HepG2 (cell line): ENCODE data around the gene CSE1L. TPM values are rescaled to one million over a fixed set of nuclear protein-coding genes. Genes with fewer than 3 reads are reported as not detected.

Source experiments
- BORCS8-MEF2B ChIP-seq: sonication (generic); formaldehyde crosslinking; IDR thresholded peaks from 2 replicates; pipeline ENCODE4 v1.8.0; 2022; ENCODE audit warnings: mild to moderate bottlenecking, missing genetic modification reagents
- NCOA5 ChIP-seq: sonication (generic); formaldehyde crosslinking; IDR thresholded peaks from 2 replicates; pipeline ENCODE4 v1.4.0; 2020; ENCODE audit warnings: missing genetic modification reagents
- NR2C2 ChIP-seq: sonication (generic); formaldehyde crosslinking; IDR thresholded peaks from 2 replicates; pipeline ENCODE4 v1.4.0; 2020; ENCODE audit warnings: missing genetic modification reagents, mild to moderate bottlenecking, moderate library complexity, borderline replicate concordance
- NR2F2 ChIP-seq: IDR thresholded peaks from 2 replicates; pipeline ENCODE4 v1.6.1; 2012; ENCODE audit warnings: low read depth, inconsistent platforms, borderline replicate concordance
- NRL ChIP-seq: sonication (generic); formaldehyde crosslinking; IDR thresholded peaks from 2 replicates; pipeline ENCODE4 v1.5.0; 2020; ENCODE audit warnings: missing genetic modification reagents, mild to moderate bottlenecking, moderate library complexity, borderline replicate concordance
- ONECUT2 ChIP-seq: sonication (generic); formaldehyde crosslinking; IDR thresholded peaks from 2 replicates; pipeline ENCODE4 v1.4.0; 2020; ENCODE audit warnings: missing genetic modification reagents
- REXO4 ChIP-seq: sonication (generic); formaldehyde crosslinking; IDR thresholded peaks from 2 replicates; pipeline ENCODE4 v1.8.0; 2022; ENCODE audit warnings: missing genetic modification reagents, mild to moderate bottlenecking, borderline replicate concordance
- RNF2 ChIP-seq: fragments of 450-650 bp; conservative IDR thresholded peaks from 2 replicates; pipeline ENCODE4 v1.6.1; 2016; ENCODE audit warnings: low read depth
- SIN3B ChIP-seq: fragments of 150-350 bp; IDR thresholded peaks from 2 replicates; pipeline ENCODE4 v1.6.1; 2014; ENCODE audit warnings: low read length
- U2AF1 ChIP-seq: fragments of 200-400 bp; formaldehyde crosslinking; optimal IDR thresholded peaks from 2 replicates; pipeline ENCODE3; 2017; ENCODE audit warnings: mild to moderate bottlenecking, low read depth, low read length
- ZNF232 ChIP-seq: sonication (generic); formaldehyde crosslinking; IDR thresholded peaks from 2 replicates; pipeline ENCODE4 v1.4.0; 2020; ENCODE audit warnings: missing genetic modification reagents, borderline replicate concordance
- ZNF329 ChIP-seq: sonication (generic); formaldehyde crosslinking; IDR thresholded peaks from 2 replicates; pipeline ENCODE4 v1.9.0; 2021; ENCODE audit warnings: low read depth, mild to moderate bottlenecking, missing genetic modification reagents
- ZNF367 ChIP-seq: sonication (generic); formaldehyde crosslinking; IDR thresholded peaks from 2 replicates; pipeline ENCODE4 v1.4.0; 2020; ENCODE audit warnings: missing genetic modification reagents, borderline replicate concordance
- ZNF589 ChIP-seq: sonication (generic); formaldehyde crosslinking; conservative IDR thresholded peaks from 2 replicates; pipeline ENCODE4 v1.8.0; 2022; ENCODE audit warnings: mild to moderate bottlenecking, moderate library complexity, missing genetic modification reagents
- ZNF607 ChIP-seq: sonication (generic); formaldehyde crosslinking; IDR thresholded peaks from 2 replicates; pipeline ENCODE4 v1.5.1; 2020; ENCODE audit warnings: missing genetic modification reagents, mild to moderate bottlenecking, borderline replicate concordance
- ZNF777 ChIP-seq: sonication (generic); formaldehyde crosslinking; IDR thresholded peaks from 2 replicates; pipeline ENCODE4 v1.4.0; 2020; ENCODE audit warnings: missing genetic modification reagents
- ZNF883 ChIP-seq: sonication (generic); formaldehyde crosslinking; IDR thresholded peaks from 2 replicates; pipeline ENCODE4 v1.5.1; 2020; ENCODE audit warnings: mild to moderate bottlenecking, missing genetic modification reagents; ENCODE audit errors: not compliant biosample characterization
- ZSCAN20 ChIP-seq: sonication (generic); formaldehyde crosslinking; IDR thresholded peaks from 2 replicates; pipeline ENCODE4 v1.4.0; 2020; ENCODE audit warnings: missing genetic modification reagents, mild to moderate bottlenecking, borderline replicate concordance
- polyA plus RNA-seq, 8 experiments: library from polyadenylated mRNA; depleted of rRNA in 3 of 8; stranded (reverse) in 7 of 8; unstranded in 1 of 8; fragments of >200 nt; fragmentation: Illumina TruSeq in 4 of 8; extraction: Trizol in 4 of 8; gene quantifications; 2 replicates each; pipeline versions ENCODE4 v1.2.1 to v1.2.3, GENCODE V29; 2011 to 2016; ENCODE audit warnings: low read depth in 4 of 8, missing spikeins in 1 of 8, mixed read lengths in 1 of 8; ENCODE audit not compliant: insufficient read depth in 1 of 8
- total RNA-seq, 5 experiments: library from RNA; depleted of rRNA; stranded (reverse); fragments of >200 nt; fragmentation: Illumina TruSeq; extraction: Trizol; gene quantifications; 2 replicates each; pipeline ENCODE4 v1.2.3, GENCODE V29; 2016; ENCODE audit warnings: low read depth in 1 of 5
- TF ChIP-seq, protein P1 (sequence below): IDR thresholded peaks from 2 replicates; pipeline ENCODE4 v1.6.1; 2016; ENCODE audit warnings: low read depth, missing genetic modification reagents, missing compliant biosample characterization
- TF ChIP-seq, protein P2 (sequence below): sonication (generic); formaldehyde crosslinking; IDR thresholded peaks from 2 replicates; pipeline ENCODE4 v1.8.0; 2023; ENCODE audit warnings: mild to moderate bottlenecking, missing genetic modification reagents
- TF ChIP-seq, protein P3 (sequence below): sonication (generic); formaldehyde crosslinking; IDR thresholded peaks from 2 replicates; pipeline ENCODE4 v1.5.1; 2020; ENCODE audit warnings: missing genetic modification reagents, mild to moderate bottlenecking, borderline replicate concordance

CSE1L gene
- total and polyA plus RNA-seq, 2 of the 13 experiments (the other 11 are each of a cell fraction or from before 2014, with no cell fraction given) = 56.9 to 258 TPM

DNA sequence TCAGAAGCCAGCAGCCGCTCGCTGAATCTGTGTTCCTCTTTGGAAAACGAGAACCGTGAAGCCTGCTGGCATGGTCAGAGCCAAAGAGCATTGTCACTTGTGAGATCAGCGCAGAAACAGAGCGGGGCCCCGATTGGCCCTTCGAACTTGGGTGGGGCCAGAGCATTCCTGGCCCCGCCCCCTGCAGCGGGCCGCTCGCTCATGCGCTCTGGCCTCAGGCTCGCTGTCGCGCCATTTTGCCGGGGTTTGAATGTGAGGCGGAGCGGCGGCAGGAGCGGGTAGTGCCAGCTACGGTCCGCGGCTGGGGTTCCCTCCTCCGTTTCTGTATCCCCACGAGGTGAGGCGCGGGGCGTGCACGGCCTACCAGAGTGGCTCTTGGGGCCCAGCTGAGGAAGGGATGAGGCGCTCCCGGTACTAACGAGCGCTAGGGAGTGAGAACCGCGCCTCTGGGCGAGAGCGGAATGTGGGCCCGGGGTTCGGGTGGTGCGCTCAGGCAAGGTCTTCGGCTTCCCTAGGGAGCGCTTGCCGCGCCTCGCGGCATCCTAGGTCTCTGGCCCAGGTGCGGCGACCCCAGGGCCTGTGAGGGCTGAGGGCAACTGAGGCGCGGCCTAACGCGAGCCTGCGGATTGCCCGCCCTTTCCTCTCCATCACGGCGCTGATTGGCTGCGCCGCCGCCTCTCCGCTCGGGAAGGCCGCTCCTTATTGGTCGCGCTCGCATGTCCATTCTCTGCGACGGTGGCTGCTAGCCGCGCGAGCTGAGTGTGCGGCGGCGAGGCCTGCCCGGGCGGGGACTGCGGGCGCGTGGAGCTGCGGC, at the start of gene CSE1L (continued):
- TF ChIP-seq, protein P1, sequence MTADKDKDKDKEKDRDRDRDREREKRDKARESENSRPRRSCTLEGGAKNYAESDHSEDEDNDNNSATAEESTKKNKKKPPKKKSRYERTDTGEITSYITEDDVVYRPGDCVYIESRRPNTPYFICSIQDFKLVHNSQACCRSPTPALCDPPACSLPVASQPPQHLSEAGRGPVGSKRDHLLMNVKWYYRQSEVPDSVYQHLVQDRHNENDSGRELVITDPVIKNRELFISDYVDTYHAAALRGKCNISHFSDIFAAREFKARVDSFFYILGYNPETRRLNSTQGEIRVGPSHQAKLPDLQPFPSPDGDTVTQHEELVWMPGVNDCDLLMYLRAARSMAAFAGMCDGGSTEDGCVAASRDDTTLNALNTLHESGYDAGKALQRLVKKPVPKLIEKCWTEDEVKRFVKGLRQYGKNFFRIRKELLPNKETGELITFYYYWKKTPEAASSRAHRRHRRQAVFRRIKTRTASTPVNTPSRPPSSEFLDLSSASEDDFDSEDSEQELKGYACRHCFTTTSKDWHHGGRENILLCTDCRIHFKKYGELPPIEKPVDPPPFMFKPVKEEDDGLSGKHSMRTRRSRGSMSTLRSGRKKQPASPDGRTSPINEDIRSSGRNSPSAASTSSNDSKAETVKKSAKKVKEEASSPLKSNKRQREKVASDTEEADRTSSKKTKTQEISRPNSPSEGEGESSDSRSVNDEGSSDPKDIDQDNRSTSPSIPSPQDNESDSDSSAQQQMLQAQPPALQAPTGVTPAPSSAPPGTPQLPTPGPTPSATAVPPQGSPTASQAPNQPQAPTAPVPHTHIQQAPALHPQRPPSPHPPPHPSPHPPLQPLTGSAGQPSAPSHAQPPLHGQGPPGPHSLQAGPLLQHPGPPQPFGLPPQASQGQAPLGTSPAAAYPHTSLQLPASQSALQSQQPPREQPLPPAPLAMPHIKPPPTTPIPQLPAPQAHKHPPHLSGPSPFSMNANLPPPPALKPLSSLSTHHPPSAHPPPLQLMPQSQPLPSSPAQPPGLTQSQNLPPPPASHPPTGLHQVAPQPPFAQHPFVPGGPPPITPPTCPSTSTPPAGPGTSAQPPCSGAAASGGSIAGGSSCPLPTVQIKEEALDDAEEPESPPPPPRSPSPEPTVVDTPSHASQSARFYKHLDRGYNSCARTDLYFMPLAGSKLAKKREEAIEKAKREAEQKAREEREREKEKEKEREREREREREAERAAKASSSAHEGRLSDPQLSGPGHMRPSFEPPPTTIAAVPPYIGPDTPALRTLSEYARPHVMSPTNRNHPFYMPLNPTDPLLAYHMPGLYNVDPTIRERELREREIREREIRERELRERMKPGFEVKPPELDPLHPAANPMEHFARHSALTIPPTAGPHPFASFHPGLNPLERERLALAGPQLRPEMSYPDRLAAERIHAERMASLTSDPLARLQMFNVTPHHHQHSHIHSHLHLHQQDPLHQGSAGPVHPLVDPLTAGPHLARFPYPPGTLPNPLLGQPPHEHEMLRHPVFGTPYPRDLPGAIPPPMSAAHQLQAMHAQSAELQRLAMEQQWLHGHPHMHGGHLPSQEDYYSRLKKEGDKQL (CRISPR knock-in tag) = no peak; the same call in none of the 2 replicates
- TF ChIP-seq ZNF777 (CRISPR knock-in tag) (peak; percentile 71; the same call in 1 of the 2 replicates), ZNF589 (CRISPR knock-in tag) (peak; percentile 97), NRL (CRISPR knock-in tag) (peak; percentile 98), ZNF329 (no peak; the same call in 1 of the 2 replicates), BORCS8-MEF2B (CRISPR knock-in tag) (peak; percentile 87), ZNF232 (CRISPR knock-in tag) (peak; percentile 87), ZNF607 (CRISPR knock-in tag) (peak; percentile 100), NR2F2 (peak; percentile 61; the same call in 1 of the 2 replicates), ZSCAN20 (CRISPR knock-in tag) (peak; percentile 93), ONECUT2 (peak; percentile 60), NCOA5 (CRISPR knock-in tag) (peak; percentile 98), NR2C2 (CRISPR knock-in tag) (peak; percentile 17; the same call in 1 of the 2 replicates), ZNF367 (CRISPR knock-in tag) (peak; percentile 92), REXO4 (CRISPR knock-in tag) (peak; percentile 81; the same call in 1 of the 2 replicates), RNF2 (peak; percentile 96; the same call in 1 of the 2 replicates), ZNF883 (CRISPR knock-in tag) (peak; percentile 99), SIN3B (peak; percentile 82), U2AF1 (no peak)
- TF ChIP-seq, protein P2, sequence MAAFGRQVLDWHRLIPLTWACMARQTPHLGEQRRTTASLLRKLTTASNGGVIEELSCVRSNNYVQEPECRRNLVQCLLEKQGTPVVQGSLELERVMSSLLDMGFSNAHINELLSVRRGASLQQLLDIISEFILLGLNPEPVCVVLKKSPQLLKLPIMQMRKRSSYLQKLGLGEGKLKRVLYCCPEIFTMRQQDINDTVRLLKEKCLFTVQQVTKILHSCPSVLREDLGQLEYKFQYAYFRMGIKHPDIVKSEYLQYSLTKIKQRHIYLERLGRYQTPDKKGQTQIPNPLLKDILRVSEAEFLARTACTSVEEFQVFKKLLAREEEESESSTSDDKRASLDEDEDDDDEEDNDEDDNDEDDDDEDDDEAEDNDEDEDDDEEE (CRISPR knock-in tag) = peak; percentile 97
- TF ChIP-seq, protein P3, sequence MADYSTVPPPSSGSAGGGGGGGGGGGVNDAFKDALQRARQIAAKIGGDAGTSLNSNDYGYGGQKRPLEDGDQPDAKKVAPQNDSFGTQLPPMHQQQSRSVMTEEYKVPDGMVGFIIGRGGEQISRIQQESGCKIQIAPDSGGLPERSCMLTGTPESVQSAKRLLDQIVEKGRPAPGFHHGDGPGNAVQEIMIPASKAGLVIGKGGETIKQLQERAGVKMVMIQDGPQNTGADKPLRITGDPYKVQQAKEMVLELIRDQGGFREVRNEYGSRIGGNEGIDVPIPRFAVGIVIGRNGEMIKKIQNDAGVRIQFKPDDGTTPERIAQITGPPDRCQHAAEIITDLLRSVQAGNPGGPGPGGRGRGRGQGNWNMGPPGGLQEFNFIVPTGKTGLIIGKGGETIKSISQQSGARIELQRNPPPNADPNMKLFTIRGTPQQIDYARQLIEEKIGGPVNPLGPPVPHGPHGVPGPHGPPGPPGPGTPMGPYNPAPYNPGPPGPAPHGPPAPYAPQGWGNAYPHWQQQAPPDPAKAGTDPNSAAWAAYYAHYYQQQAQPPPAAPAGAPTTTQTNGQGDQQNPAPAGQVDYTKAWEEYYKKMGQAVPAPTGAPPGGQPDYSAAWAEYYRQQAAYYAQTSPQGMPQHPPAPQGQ (CRISPR knock-in tag) = peak; percentile 17; the same call in 1 of the 2 replicates
